Measurements from ENCODE around the gene NDUFC2. TPM values are rescaled to one million over a fixed set of nuclear protein-coding genes. Genes with fewer than 3 reads are reported as not detected.
A peak's percentile ranks its signal among the peaks of the same experiment; 100 is the strongest.
"Not testable (repeated sequence)": the region's sequence is repeated elsewhere in the genome, so short reads cannot be mapped to it uniquely, and the experiment has no call there.

The NDUFC2 gene
- total RNA-seq, 1 donor from 2014 or later, result 57.5 TPM

DNA sequence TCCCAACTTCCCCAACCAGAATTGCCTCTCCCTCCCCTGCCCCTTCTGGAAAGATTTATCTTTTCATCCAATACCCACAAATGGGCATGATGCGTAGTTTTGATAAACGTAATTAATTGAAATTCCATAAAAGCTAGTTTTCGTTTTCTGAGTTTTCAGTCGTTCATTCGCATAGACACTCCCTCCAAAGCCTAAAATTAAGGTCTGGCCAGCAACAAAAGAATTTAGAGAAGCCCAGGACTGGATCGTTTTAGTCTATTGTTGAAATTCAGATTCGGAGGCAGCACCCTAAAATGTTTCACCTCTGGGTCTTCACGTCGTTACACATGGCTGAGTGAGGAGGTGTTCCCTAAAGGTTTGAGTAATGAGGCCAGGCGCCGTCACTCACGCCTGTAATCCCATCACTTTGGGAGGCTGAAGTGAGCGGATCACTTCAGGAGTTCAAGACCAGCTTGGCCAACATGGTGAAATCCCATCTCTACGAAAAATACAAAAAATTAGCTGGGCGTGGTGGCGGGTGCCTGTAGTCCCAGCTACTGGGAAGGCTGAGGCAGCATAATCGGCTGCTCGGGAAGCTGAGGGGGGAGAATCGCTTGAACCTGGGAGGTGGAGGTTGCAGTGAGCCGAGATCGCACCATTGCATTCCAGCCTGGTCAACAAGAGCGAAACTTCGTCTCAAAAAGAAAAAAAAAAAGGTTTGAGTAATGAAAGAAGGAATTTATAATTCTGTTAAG, 589 bp upstream of the NDUFC2 start:
- DNase-seq (ENCODE audit: low spot score), result no peak

- DNase-seq (ENCODE audit: low spot score), result no peak
Measured at GRCh38 chr11:78078218-78079167, 1.2 kb downstream of the NDUFC2 start.

DNA sequence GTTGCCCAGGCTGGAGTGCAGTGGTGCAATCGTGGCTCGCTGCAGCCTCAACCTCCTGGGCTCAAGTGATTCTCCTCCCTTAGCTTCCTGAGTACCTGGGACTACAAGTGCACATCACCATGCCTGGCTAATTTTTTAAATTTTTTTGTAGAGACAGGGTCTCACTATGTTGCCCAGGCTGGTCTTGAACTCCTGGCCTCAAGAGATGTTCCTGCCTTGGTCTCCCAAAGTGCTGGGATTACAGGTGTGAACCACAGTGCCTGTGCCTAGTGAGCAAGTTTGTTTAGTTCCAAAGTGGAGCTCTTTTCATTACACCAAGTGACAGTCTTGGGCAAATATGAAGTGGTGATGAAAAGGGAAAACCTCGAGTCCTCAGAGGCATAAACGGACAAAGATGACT, 2.1 kb downstream of the NDUFC2 start:
- DNase-seq (ENCODE audit: low spot score), result not testable (repeated sequence)

GRCh38 chr11:78076733-78077403, 2.8 kb downstream of the NDUFC2 start:
- DNase-seq (ENCODE audit: low spot score), result no peak

GRCh38 chr11:78074756-78075155, 4.9 kb downstream of the NDUFC2 start:
- DNase-seq (ENCODE audit: low spot score), result no peak

GRCh38 chr11:78072455-78072854, 7.2 kb downstream of the NDUFC2 start:
- no peak for DNase-seq (ENCODE audit: low spot score)

GRCh38 chr11:78071717-78072116, 7.9 kb downstream of the NDUFC2 start:
- DNase-seq (ENCODE audit: low spot score), result no peak

DNA sequence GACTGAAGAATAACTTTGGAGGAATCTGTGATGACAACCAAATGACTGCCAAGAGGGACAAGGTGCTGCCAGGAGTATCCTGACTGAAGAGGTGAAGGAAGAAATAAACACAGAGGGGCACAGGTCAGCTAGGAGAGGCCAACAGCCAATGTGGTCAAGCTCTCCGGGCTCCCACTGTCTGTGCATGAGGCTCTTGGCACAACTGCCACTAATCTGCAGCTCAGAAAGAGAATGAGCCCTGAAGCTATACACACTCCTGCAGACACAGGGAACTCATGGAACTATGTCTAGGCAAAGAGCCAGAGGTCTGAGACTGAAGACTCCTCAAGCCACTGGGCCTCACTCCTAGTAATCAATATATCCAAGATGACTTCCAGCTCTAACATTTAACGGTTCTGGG, 9.0 kb downstream of the NDUFC2 start:
- DNase-seq (ENCODE audit: low spot score), result no peak

GRCh38 chr11:78069465-78069864, 10.2 kb downstream of the NDUFC2 start:
- no peak for DNase-seq (ENCODE audit: low spot score)

DNA sequence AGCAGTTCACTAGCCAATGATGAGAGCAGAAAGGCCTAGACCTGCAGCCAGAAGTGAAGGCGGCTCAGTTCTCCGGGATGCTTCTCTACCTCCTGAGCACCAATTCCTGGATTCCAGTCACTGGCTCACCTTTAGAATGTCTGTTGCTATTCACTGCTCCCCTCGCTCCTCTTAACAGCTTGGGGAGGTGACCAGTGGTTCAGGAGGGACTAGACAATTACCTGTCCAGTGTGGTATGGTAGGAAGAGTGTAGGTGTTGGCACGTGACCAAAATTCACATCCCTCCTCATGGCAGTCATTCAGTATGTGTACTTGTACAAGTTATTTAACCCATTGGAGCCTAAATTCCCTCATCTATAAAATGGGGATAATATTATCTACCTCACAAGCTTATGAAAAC, 12.0 kb downstream of the NDUFC2 start:
- DNase-seq (ENCODE audit: low spot score), result no peak

GRCh38 chr11:78066471-78066870, 13.2 kb downstream of the NDUFC2 start:
- no peak for DNase-seq (ENCODE audit: low spot score)

DNA sequence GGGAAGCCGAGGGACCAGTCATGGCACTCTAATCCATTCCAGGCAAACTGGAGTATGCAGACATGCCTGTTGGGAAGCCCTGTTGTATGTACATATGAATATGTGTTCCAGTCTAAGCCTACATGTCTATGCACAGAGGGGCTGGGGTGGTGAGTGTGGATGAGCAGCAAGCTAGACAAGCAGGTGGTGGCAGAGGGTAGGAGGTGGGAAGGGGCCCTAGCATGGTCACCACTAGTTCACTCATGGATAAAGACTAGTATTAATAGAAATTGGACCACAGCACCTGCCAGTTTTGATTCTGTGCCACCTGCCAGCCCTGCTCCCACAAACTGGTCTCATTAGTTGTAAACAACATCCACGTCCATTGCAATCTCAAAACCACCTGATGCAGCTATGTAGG, 14.5 kb downstream of the NDUFC2 start:
- DNase-seq (ENCODE audit: low spot score), result no peak

- no peak for DNase-seq (ENCODE audit: low spot score)
Measured at GRCh38 chr11:78063440-78064181, 16.1 kb downstream of the NDUFC2 start, which contains the start of gene THRSP. Gene THRSP (plus strand): TSS chr11:78063861. CDS start chr11:78063882, 21 bp downstream.

DNA sequence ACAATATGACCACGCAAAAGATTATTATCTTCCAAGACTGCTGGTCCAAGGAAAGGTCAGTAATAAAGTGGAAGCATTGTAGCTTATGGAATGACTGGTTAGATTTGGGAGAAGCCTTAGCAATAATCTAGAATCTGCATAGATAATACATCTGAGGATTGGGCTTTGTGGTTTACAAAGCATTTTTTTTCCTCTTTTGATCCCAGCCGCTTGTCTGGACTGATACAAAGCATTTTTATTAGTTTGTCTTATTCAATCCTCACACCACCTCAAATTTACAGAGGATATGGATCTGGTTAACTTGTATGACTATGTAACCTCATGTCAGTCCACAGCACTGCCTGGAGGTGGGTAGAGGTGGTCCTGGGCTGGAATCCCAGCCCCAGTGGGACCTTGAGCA, 17.0 kb downstream of the NDUFC2 start:
- no peak for DNase-seq (ENCODE audit: low spot score)

- DNase-seq (ENCODE audit: low spot score), result peak; percentile 19
Measured at GRCh38 chr11:78061921-78062311, 17.7 kb downstream of the NDUFC2 start.

DNA sequence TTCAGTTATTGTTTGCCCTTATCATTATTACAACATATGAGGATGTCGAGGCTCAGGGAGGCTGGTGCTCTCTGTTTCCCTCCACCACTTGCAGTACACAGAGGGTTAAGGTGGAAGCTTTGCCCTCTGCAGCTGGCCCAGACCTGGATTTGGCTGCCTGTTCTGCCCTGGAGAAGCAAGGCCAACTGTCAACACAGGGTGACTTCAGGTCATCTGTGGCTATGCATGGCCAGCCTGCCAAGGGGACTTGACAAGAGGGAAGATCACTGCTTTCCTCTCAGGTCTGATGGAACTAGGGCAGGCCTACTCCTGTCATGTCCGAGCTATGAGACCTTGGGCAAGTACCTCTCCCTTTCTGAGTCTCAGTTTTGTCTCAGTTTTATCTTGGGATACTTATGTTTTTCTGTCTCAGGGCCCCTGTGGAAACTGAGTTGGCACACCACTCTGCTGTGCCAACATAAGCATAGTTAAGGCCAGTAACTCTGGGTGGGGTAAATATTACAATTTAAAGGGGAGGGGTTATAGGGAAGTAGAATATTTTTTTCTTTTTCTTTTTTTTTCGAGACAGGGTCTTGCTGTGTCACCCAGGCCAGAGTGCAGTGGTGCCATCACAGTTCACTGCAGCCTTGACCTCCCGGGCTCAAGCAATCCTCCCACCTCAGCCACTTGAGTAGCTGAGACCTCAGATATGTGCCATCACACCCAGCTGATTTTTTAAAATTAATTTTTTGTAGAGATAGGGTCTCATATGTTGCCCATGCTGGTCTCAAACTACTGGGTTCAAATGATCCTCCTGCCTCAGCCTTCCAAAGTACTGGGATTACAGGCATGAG, 18.4 kb downstream of the NDUFC2 start:
- DNase-seq (ENCODE audit: low spot score), result no peak

DNA sequence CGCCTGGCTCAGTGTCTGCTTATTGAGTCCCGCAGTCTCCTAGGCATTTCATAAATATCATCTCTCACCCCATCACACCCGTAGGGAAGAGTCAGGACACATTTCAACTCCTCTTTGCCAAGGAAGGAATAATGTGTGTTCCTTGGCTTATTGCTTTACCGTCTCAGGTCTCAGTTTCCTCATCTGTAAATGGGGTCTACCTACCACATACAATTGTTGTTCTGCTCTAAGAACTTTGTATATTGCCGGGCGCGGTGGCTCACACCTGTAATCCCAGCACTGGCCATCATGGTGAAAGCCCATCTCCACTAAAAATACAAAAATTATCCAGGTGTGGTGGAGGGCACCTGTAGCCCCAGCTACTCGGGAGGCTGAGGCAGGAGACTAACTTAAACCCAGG, 19.1 kb downstream of the NDUFC2 start:
- DNase-seq (ENCODE audit: low spot score), result no peak

GRCh38 chr11:78059749-78060328, 19.8 kb downstream of the NDUFC2 start:
- not testable (repeated sequence) for DNase-seq (ENCODE audit: low spot score)

DNA sequence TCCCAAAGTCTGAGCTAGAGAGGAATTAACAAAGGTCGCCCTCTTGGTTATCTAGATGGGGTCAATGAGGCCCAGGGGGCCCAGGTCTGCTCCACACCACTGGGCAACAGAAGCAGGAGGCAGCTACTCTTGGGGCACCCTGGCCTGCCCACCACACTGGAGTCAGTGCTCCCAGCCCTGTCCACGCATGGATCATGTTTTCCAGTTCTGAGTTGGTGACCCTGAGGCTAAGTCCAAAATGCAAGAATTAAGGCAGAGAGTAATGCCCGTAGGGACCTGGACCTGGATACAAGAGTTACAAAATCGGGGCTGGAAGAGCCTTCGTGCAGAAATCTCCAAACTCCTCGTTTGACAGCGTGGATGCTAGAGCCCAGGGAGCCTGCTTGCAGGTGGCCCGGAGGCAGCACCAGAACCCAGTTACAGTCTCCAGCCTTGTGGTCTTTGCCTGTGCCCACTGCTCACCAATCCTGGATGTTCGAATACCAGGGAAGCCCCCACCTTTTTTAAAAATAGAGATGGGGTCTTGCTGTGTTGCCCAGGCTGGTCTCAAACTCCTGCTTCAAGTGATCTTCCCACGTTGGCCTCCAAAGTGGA, 22.1 kb downstream of the NDUFC2 start:
- no peak for DNase-seq (ENCODE audit: low spot score)

GRCh38 chr11:78056093-78056492, 23.6 kb downstream of the NDUFC2 start:
- no peak for DNase-seq (ENCODE audit: low spot score)
